Parietal lobe (tissue), 1 donor: ENCODE results near the gene CHMP4B. TPM values are rescaled to one million over a fixed set of nuclear protein-coding genes. Genes with fewer than 3 reads are reported as not detected.

Source experiments
- total RNA-seq: library from RNA; depleted of rRNA; stranded (reverse); fragments of >200 nt; gene quantifications from one replicate; pipeline ENCODE4 v1.2.3, GENCODE V29; 2014

The CHMP4B gene, protein sequence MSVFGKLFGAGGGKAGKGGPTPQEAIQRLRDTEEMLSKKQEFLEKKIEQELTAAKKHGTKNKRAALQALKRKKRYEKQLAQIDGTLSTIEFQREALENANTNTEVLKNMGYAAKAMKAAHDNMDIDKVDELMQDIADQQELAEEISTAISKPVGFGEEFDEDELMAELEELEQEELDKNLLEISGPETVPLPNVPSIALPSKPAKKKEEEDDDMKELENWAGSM
- 23.5 TPM for total RNA-seq

DNA sequence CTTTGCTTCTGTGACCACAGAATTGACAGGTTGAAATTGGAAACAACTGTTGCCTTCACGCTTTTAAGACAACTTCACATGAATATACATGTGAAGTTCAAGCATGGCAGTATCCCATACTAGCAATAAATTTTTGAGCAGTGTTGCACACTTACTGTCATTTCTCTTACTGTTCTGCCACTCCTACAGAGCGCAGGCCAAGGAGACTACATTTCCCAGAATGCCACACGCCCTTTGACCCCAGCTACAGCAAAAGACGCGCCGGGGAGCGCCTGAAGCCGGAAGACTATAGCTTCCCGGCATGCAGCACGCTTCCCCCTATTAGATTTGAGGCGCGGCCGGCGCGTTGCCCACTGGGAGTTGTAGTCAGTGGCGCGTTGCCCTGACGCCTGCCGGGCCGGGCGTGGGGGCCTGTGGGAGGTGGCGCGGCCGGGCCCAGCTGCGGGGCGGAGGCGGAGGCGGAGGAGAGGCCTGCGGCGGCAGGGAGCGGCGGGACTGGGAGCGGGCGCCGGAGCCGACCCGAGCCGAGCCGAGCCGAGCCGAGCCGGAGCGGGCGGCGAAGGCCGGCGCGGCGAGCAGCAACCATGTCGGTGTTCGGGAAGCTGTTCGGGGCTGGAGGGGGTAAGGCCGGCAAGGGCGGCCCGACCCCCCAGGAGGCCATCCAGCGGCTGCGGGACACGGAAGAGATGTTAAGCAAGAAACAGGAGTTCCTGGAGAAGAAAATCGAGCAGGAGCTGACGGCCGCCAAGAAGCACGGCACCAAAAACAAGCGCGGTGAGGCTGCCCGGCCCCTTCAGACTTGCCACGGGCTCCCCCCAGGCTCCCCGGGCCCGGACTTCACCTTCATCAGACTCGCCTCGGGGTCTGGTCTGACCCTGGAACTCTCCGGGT is at the start of gene CHMP4B:
TSS of gene CHMP4B (plus strand) at position 464 of the 891 bp plus-strand sequence. CDS start at position 585, 121 bp downstream.

Other genes starting within 250 kb of the CHMP4B start
- 0.31 TPM for gene C20orf144, start 149.0 kb upstream of the CHMP4B start, total RNA-seq
- 1.6 TPM for gene ACTL10, start 144.4 kb upstream of the CHMP4B start, total RNA-seq
- gene NECAB3, start 136.9 kb upstream of the CHMP4B start, total RNA-seq: 32.2 TPM
- 3.4 TPM for gene E2F1, start 125.0 kb upstream of the CHMP4B start, total RNA-seq
- 16.3 TPM for gene PXMP4, start 91.0 kb upstream of the CHMP4B start, total RNA-seq
- 4.1 TPM for gene ZNF341, start 79.4 kb upstream of the CHMP4B start, total RNA-seq
- 56.7 TPM for gene RALY, start 182.6 kb downstream of the CHMP4B start, total RNA-seq